GM12872 (cell line): ENCODE data around the gene CHM.

Experiments
- TF ChIP-seq, protein P1 (sequence below): IDR thresholded peaks from 3 replicates; pipeline ENCODE4 v1.5.1; 2011; ENCODE audit warnings: low read depth, mild to moderate bottlenecking, low read length, moderate library complexity; ENCODE audit not compliant: insufficient read depth

The CHM gene

DNA sequence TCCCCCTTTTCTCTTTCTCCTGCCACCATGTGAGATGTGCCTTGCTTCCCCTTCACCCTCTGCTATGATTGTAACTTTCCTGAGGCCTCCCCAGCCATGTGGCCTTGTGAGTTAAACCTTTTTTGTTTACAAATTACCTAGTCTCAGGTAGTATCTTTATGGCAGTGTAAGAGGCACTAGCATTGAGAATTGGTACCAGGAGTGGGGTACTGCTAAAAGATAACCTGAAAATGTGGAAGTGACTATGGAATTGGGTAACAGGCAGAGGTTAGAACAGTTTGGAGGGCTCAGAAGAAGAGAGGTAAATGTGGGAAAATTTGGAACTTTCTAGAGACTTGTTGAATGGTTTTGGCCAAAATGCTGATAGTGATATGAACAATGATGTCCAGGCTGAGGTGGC lies 182.0 kb downstream of the CHM start:
- TF ChIP-seq, protein P1, sequence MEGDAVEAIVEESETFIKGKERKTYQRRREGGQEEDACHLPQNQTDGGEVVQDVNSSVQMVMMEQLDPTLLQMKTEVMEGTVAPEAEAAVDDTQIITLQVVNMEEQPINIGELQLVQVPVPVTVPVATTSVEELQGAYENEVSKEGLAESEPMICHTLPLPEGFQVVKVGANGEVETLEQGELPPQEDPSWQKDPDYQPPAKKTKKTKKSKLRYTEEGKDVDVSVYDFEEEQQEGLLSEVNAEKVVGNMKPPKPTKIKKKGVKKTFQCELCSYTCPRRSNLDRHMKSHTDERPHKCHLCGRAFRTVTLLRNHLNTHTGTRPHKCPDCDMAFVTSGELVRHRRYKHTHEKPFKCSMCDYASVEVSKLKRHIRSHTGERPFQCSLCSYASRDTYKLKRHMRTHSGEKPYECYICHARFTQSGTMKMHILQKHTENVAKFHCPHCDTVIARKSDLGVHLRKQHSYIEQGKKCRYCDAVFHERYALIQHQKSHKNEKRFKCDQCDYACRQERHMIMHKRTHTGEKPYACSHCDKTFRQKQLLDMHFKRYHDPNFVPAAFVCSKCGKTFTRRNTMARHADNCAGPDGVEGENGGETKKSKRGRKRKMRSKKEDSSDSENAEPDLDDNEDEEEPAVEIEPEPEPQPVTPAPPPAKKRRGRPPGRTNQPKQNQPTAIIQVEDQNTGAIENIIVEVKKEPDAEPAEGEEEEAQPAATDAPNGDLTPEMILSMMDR = no peak

DNA sequence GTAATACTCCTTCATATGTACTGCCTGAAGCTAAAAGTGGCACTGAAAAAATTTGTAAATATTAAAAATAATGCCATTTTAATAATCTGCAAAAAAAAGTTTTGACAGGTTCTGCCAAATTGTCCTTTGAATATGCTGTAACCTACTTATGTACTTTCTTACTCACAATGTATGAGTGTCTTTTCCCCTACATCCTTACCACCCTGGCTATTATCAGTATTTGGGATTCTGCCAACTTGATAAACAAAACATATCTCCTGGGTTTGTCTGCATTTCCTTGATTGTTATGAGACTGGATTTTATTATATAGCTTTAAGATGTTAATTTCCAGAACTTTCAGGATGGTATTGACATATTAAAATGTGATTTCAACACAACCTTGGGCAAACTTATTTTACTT lies 187.9 kb downstream of the CHM start:
- TF ChIP-seq, protein P1 = no peak

DNA sequence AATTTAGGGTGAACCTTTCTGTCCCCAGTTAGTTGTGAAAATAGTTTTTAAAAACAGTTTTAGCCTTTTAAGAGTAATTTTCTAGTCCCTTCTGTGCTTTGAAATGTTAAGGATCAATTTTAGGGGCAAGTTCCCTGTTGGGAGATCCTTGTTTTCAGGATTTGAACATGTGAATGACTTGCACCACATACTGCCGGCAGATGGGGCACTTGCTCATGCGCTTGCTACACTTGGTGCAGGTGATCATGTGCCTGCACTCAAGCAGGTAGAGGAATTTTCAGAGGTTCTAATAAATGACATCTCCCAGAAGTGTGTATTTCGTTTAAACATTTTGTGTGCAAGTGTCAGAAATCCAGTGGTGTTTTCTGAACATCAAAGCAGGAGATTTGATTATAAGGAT lies 195.9 kb downstream of the CHM start:
- TF ChIP-seq, protein P1 = peak; percentile 45

DNA sequence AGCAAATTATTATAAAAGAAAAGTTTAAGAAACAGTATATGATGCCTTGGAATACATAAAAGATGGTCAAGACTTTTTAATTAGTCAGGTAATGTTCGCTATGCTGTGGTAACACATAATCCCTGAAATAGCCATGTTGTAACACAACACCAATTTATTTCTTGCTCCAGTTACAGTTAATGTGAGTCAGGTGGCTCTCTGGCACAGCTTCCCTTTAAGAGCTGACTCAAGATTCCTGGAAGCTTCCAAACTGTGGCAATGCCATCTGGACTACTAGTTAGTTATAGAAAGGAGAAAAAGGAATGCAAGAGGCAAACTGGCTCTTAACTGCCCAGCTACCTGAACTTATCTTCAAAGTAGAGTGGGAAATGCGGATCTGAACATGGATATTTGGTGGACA lies 210.5 kb downstream of the CHM start:
- TF ChIP-seq, protein P1 = no peak

DNA sequence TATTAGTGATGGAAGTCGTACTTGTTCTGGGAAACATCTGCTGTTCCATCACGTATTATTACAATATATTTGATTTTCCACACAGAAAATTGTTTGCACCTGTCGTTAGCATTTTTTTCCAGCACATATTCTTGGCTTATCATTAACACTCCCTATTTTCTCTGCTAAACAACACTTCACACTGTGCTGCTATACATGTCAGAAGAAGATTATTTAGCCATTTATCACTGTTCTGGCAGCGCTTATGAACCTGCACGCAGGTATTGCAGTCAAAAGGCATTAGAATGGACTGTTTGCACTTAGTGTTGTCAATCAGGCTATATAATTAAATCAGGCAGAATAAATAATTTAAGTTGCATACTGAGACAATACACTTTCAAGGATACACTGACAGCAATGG lies 218.6 kb downstream of the CHM start:
- TF ChIP-seq, protein P1 = no peak

DNA sequence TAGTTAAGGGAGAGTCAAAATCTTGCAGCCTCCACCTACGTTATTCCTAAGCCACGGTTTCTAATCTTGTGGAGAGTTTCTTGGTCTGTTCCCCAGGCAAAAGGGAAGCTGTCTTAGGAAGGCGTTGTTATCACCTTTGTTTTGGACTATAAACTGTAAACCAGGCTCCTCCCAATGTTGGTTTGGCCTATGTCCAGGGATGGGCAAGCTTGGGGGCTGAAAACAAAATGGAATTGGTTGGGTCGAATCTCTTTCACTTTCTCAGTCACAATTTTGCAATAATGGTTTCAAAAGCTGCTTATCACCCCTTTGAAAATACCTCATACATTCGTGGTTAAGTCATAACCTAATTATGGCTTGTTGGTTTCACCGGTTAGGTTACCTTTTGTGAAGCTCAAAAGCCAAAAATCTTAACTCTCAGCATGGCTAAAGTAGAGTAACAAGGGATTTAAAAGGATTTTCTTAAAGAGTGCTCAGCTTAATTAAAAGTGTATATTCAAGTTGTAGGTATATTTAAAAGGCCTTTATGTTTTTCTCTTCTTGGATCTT lies 232.1 kb downstream of the CHM start:
- TF ChIP-seq, protein P1 = no peak
